ENCODE results near the gene COPS7B.

Gene COPS7B

GRCh38 chr2:231785822-231786176, 446 bp upstream of the COPS7B start:
- no peak for DNase-seq (ENCODE audit: low read depth)

GRCh38 chr2:231786917-231787292, 660 bp downstream of the COPS7B start:
- DNase-seq (ENCODE audit: low read depth) = no peak

GRCh38 chr2:231791107-231791506, 4.9 kb downstream of the COPS7B start:
- DNase-seq (ENCODE audit: low read depth) = no peak

- no peak for DNase-seq (ENCODE audit: low read depth)
These were observed 8.1 kb downstream of the COPS7B start for GRCh38 chr2:231794383-231794782.

GRCh38 chr2:231795525-231796327, 9.5 kb downstream of the COPS7B start:
- no peak for DNase-seq (ENCODE audit: low read depth)

GRCh38 chr2:231800493-231801091, 14.3 kb downstream of the COPS7B start:
- no peak for DNase-seq (ENCODE audit: low read depth)

- DNase-seq (ENCODE audit: low read depth) = no peak
These were observed 17.4 kb downstream of the COPS7B start for GRCh38 chr2:231803501-231804138.

GRCh38 chr2:231807020-231807419, 20.8 kb downstream of the COPS7B start:
- no peak for DNase-seq (ENCODE audit: low read depth)

GRCh38 chr2:231810905-231811304, 24.7 kb downstream of the COPS7B start:
- DNase-seq (ENCODE audit: low read depth) = no peak

GRCh38 chr2:231816327-231817026, 30.2 kb downstream of the COPS7B start:
- DNase-seq (ENCODE audit: low read depth) = no peak

- no peak for DNase-seq (ENCODE audit: low read depth)
These were observed 33.3 kb downstream of the COPS7B start for GRCh38 chr2:231819447-231820042.

- no peak for DNase-seq (ENCODE audit: low read depth)
These were observed 34.6 kb downstream of the COPS7B start for GRCh38 chr2:231820786-231821303.

GRCh38 chr2:231821908-231822307, 35.7 kb downstream of the COPS7B start:
- DNase-seq (ENCODE audit: low read depth) = no peak

- no peak for DNase-seq (ENCODE audit: low read depth)
These were observed 66.9 kb downstream of the COPS7B start for GRCh38 chr2:231853105-231853504.

- no peak for DNase-seq (ENCODE audit: low read depth)
These were observed 68.4 kb downstream of the COPS7B start for GRCh38 chr2:231854616-231855125.

GRCh38 chr2:231856959-231857358, 70.7 kb downstream of the COPS7B start:
- DNase-seq (ENCODE audit: low read depth) = no peak
